Parathyroid adenoma (tissue), 2 donors: ENCODE data around the gene NOTCH1.
A peak's percentile ranks its signal among the peaks of the same experiment; 100 is the strongest.

Source experiments
- H2AFZ ChIP-seq: fragments of 300-600 bp; sonication (generic); one replicate; pipeline ENCODE4 v1.7.0; 2017; ENCODE audit warnings: antibody characterized with exemption, mild to moderate bottlenecking
- H3K27ac ChIP-seq: fragments of 300-600 bp; sonication (generic); one replicate; pipeline ENCODE4 v1.7.0; 2017
- H3K27me3 ChIP-seq: fragments of 300-600 bp; sonication (generic); one replicate; pipeline ENCODE4 v1.7.0; 2017; ENCODE audit warnings: low read length; ENCODE audit not compliant: control insufficient read depth, insufficient read depth
- H3K36me3 ChIP-seq: fragments of 300-600 bp; sonication (generic); one replicate; pipeline ENCODE4 v1.7.0; 2017; ENCODE audit warnings: low read length; ENCODE audit not compliant: control insufficient read depth, insufficient read depth
- H3K4me1 ChIP-seq: fragments of 300-600 bp; sonication (generic); one replicate; pipeline ENCODE4 v1.7.0; 2017; ENCODE audit warnings: control low read depth
- H3K4me2 ChIP-seq: fragments of 300-600 bp; sonication (generic); one replicate; pipeline ENCODE4 v1.7.0; 2017; ENCODE audit warnings: low read length
- H3K4me3 ChIP-seq: fragments of 300-600 bp; sonication (generic); one replicate; pipeline ENCODE4 v1.7.0; 2017; ENCODE audit warnings: low read depth, low read length
- H3K79me2 ChIP-seq: fragments of 300-600 bp; sonication (generic); one replicate; pipeline ENCODE4 v1.7.0; 2017; ENCODE audit warnings: control low read depth
- H3K9ac ChIP-seq: fragments of 300-600 bp; sonication (generic); one replicate; pipeline ENCODE4 v1.7.0; 2017; ENCODE audit warnings: mild to moderate bottlenecking
- H3K9me3 ChIP-seq: fragments of 300-600 bp; sonication (generic); one replicate; pipeline ENCODE4 v1.7.0; 2017; ENCODE audit warnings: low read length; ENCODE audit not compliant: control insufficient read depth
- CTCF ChIP-seq: fragments of 300-600 bp; sonication (generic); IDR thresholded peaks from one replicate; pipeline ENCODE4 v1.7.0; 2017; ENCODE audit warnings: antibody characterized with exemption, mild to moderate bottlenecking
- donor health status: primary hyperparathyroidism.

The NOTCH1 gene

GRCh38 chr9:136492978-136493522 lies 52.8 kb downstream of the NOTCH1 start:
- no peak overlapping the region for H2AFZ ChIP-seq
- no peaks in the 10 kb centered on the region for H3K36me3 ChIP-seq
- no peak overlapping the region for H3K9ac ChIP-seq
- H3K79me2 ChIP-seq = no peaks in the 10 kb centered on the region
- H3K27ac ChIP-seq = no peak overlapping the region
- no peak overlapping the region for H3K4me2 ChIP-seq
- H3K9me3 ChIP-seq = no peaks in the 10 kb centered on the region
- no peaks in the 10 kb centered on the region for H3K27me3 ChIP-seq
- no peak for TF ChIP-seq CTCF
- H3K4me3 ChIP-seq = no peak overlapping the region
- no peaks in the 10 kb centered on the region for H3K4me1 ChIP-seq

GRCh38 chr9:136489731-136490130 lies 56.1 kb downstream of the NOTCH1 start:
- Histone ChIP-seq H2AFZ (no peak overlapping the region), H3K4me1 (no peaks in the 10 kb centered on the region), H3K9ac (no peak overlapping the region), H3K36me3 (no peaks in the 10 kb centered on the region), H3K27ac (no peak overlapping the region), H3K4me2 (no peak overlapping the region), H3K9me3 (no peaks in the 10 kb centered on the region), H3K79me2 (no peaks in the 10 kb centered on the region), H3K4me3 (no peak overlapping the region), H3K27me3 (no peaks in the 10 kb centered on the region)
- TF ChIP-seq CTCF = no peak

GRCh38 chr9:136488247-136489214 lies 57.3 kb downstream of the NOTCH1 start:
- TF ChIP-seq CTCF = peak; percentile 88
- Histone ChIP-seq H3K4me2 (no peak overlapping the region), H3K4me1 (no peaks in the 10 kb centered on the region), H3K9me3 (no peaks in the 10 kb centered on the region), H2AFZ (no peak overlapping the region), H3K27me3 (no peaks in the 10 kb centered on the region), H3K36me3 (no peaks in the 10 kb centered on the region), H3K79me2 (no peaks in the 10 kb centered on the region), H3K9ac (no peak overlapping the region), H3K27ac (no peak overlapping the region), H3K4me3 (no peak overlapping the region)

- Histone ChIP-seq H3K4me2 (no peak overlapping the region), H3K9me3 (no peaks in the 10 kb centered on the region), H3K27me3 (no peaks in the 10 kb centered on the region), H3K27ac (no peak overlapping the region), H3K9ac (no peak overlapping the region), H3K36me3 (no peaks in the 10 kb centered on the region), H3K4me1 (no peaks in the 10 kb centered on the region), H3K4me3 (no peak overlapping the region), H2AFZ (no peak overlapping the region), H3K79me2 (no peaks in the 10 kb centered on the region)
- no peak for TF ChIP-seq CTCF
Observed at GRCh38 chr9:136487672-136488071, 58.2 kb downstream of the NOTCH1 start.
